PC-3 (cell line): ENCODE results near the gene GATA6. TPM values are rescaled to one million over a fixed set of nuclear protein-coding genes. Genes with fewer than 3 reads are reported as not detected.

Source experiments
- ATAC-seq: fragments of 200-7000 bp; cut with Tn5 transposase; 2 replicates; pipeline ENCODE4 v1.9.1; 2020; ENCODE audit warnings: mild to moderate bottlenecking, moderate library complexity
- BruUV-seq: library from RNA; stranded (reverse); fragments of 400-500 nt; replicated peaks from 2 replicates; lab custom pipeline; 2021; lab: Mats Ljungman, UMichigan
- CTCF ChIA-PET: fragments of 300-600 bp; sonication (Branson Sonifier 250); formaldehyde crosslinking; loops from one replicate; lab custom pipeline; 2022; ENCODE audit warnings: antibody characterized with exemption; lab: Charles Lee
- POLR2A ChIA-PET: fragments of 300-600 bp; sonication (Branson Sonifier 250); formaldehyde crosslinking; loops from one replicate; lab custom pipeline; 2022; ENCODE audit warnings: antibody characterized with exemption; ENCODE audit not compliant: unreplicated experiment; lab: Charles Lee
- DNase-seq: peaks from one replicate; pipeline ENCODE4 v3.0.0-alpha.2; 2015
- H2AFZ ChIP-seq: fragments of 300-600 bp; sonication (generic); 2 replicates; pipeline ENCODE4 v1.6.0; 2016; ENCODE audit warnings: antibody characterized with exemption, low read length
- H3F3A ChIP-seq: fragments of 300-600 bp; sonication (generic); one replicate; pipeline ENCODE4 v1.6.0; 2017; ENCODE audit warnings: antibody characterized with exemption, low read length, control low read depth, mild to moderate bottlenecking; ENCODE audit not compliant: unreplicated experiment
- H3K27ac ChIP-seq: fragments of 300-600 bp; sonication (generic); 2 replicates; pipeline ENCODE4 v1.5.1; 2016; ENCODE audit warnings: mild to moderate bottlenecking, low read length
- H3K27me3 ChIP-seq: fragments of 300-600 bp; sonication (generic); 2 replicates; pipeline ENCODE4 v1.6.1; 2016; ENCODE audit warnings: low read length, mixed read lengths
- H3K36me3 ChIP-seq: fragments of 300-600 bp; sonication (generic); 2 replicates; pipeline ENCODE4 v1.6.1; 2016; ENCODE audit warnings: low read depth, mixed run types, low read length, mixed read lengths
- H3K4me1 ChIP-seq: fragments of 300-600 bp; sonication (generic); 2 replicates; pipeline ENCODE4 v1.5.1; 2016; ENCODE audit warnings: low read length; ENCODE audit not compliant: insufficient read depth
- H3K4me2 ChIP-seq: fragments of 300-600 bp; sonication (generic); 2 replicates; pipeline ENCODE4 v1.6.0; 2016; ENCODE audit warnings: low read length
- H3K4me3 ChIP-seq: fragments of 300-600 bp; sonication (generic); 2 replicates; pipeline ENCODE4 v1.5.1; 2016; ENCODE audit warnings: mild to moderate bottlenecking, low read length, mixed read lengths
- H3K79me2 ChIP-seq: fragments of 300-600 bp; sonication (generic); 2 replicates; pipeline ENCODE4 v1.6.1; 2017; ENCODE audit warnings: low read length, mixed read lengths
- H3K9ac ChIP-seq: fragments of 300-600 bp; sonication (generic); 2 replicates; pipeline ENCODE4 v1.6.0; 2016; ENCODE audit warnings: mild to moderate bottlenecking, low read length
- H3K9me2 ChIP-seq: fragments of 300-600 bp; sonication (generic); replicated peaks from 2 replicates; pipeline ENCODE4 v1.6.1; 2016; ENCODE audit warnings: mixed run types, low read length, mixed read lengths
- H3K9me3 ChIP-seq: fragments of 300-600 bp; sonication (generic); 2 replicates; pipeline ENCODE4 v1.6.1; 2016; ENCODE audit warnings: low read length, mixed read lengths
- H4K20me1 ChIP-seq: fragments of 300-600 bp; sonication (generic); 2 replicates; pipeline ENCODE4 v1.6.1; 2016; ENCODE audit warnings: low read length, mixed read lengths
- EZH2 ChIP-seq: fragments of 300-600 bp; sonication (generic); IDR thresholded peaks from one replicate; pipeline ENCODE4 v1.6.1; 2017; ENCODE audit warnings: antibody characterized with exemption, mild to moderate bottlenecking, low read length; ENCODE audit not compliant: unreplicated experiment
- EZH2phosphoT487 ChIP-seq: fragments of 300-600 bp; sonication (generic); IDR thresholded peaks from 2 replicates; pipeline ENCODE4 v1.6.1; 2018; ENCODE audit warnings: mild to moderate bottlenecking, antibody characterized with exemption, low read length, borderline replicate concordance
- intact Hi-C: fragments of 100-400 bp; cut with micrococcal nuclease; formaldehyde crosslinking; loops from 2 replicates; pipeline ENCODE4 v1.9.0; 2023
- total RNA-seq: library from RNA; depleted of rRNA; stranded (reverse); fragments of >200 nt; gene quantifications from 2 replicates; pipeline ENCODE4 v1.2.3, GENCODE V29; 2014
- TF ChIP-seq, protein P1 (sequence below): fragments of 300-600 bp; sonication (generic); conservative IDR thresholded peaks from 2 replicates; pipeline ENCODE4 v1.5.1; 2017; ENCODE audit warnings: antibody characterized with exemption, low read depth, mild to moderate bottlenecking, low read length

GATA6 gene
- total RNA-seq, 1 experiment from 2014 or later = 19.4 TPM

DNA sequence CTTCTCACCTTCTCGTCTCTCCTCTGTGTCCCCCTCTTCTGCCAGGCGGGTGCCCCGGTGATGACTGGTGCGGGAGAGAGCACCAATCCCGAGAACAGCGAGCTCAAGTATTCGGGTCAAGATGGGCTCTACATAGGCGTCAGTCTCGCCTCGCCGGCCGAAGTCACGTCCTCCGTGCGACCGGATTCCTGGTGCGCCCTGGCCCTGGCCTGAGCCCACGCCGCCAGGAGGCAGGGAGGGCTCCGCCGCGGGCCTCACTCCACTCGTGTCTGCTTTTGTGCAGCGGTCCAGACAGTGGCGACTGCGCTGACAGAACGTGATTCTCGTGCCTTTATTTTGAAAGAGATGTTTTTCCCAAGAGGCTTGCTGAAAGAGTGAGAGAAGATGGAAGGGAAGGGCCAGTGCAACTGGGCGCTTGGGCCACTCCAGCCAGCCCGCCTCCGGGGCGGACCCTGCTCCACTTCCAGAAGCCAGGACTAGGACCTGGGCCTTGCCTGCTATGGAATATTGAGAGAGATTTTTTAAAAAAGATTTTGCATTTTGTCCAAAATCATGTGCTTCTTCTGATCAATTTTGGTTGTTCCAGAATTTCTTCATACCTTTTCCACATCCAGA, 31.3 kb downstream of the GATA6 start:
- Histone ChIP-seq H3K9me3 (no peaks in the 10 kb centered on the region), H3K9me2 (no peaks in the 10 kb centered on the region), H2AFZ (no peak overlapping the region), H3K36me3 (peaks cover 9% of the 10 kb centered on the region), H3K79me2 (no peaks in the 10 kb centered on the region), H4K20me1 (no peaks in the 10 kb centered on the region), H3F3A (no peaks in the 10 kb centered on the region), H3K27ac (no peak overlapping the region), H3K9ac (no peak overlapping the region), H3K4me1 (no peaks in the 10 kb centered on the region), H3K4me2 (no peak overlapping the region), H3K27me3 (no peaks in the 10 kb centered on the region), H3K4me3 (no peak overlapping the region)
- ATAC-seq (no peak), DNase-seq (no peak)
- no TSS peak for BruUV-seq
- ChIA-PET POLR2A (no interaction called here), CTCF (no interaction called here)
- intact Hi-C loops = no loop called here
- TF ChIP-seq EZH2 (no peak), EZH2phosphoT487 (no peak)
- TF ChIP-seq, protein P1, sequence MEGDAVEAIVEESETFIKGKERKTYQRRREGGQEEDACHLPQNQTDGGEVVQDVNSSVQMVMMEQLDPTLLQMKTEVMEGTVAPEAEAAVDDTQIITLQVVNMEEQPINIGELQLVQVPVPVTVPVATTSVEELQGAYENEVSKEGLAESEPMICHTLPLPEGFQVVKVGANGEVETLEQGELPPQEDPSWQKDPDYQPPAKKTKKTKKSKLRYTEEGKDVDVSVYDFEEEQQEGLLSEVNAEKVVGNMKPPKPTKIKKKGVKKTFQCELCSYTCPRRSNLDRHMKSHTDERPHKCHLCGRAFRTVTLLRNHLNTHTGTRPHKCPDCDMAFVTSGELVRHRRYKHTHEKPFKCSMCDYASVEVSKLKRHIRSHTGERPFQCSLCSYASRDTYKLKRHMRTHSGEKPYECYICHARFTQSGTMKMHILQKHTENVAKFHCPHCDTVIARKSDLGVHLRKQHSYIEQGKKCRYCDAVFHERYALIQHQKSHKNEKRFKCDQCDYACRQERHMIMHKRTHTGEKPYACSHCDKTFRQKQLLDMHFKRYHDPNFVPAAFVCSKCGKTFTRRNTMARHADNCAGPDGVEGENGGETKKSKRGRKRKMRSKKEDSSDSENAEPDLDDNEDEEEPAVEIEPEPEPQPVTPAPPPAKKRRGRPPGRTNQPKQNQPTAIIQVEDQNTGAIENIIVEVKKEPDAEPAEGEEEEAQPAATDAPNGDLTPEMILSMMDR = no peak

DNA sequence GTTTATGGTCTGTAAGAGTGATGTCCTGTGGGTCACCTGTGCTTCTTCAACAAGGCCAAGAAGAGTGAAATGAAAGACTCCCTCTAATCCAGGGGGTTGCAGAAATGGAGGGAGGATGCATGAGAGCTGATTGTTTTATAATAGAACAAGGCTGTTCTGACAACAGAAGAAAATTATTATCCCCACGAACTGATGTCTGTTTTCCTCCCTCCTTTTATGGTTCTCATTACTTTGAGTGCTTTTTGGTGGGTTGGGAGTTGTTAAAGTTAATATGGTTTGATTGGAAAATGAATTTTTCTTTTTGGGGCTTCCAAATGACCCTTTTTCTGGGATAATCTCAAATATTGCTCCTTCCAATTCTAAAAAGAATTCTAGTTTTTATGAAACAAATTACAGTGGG, 33.6 kb downstream of the GATA6 start:
- Histone ChIP-seq H3K36me3 (peaks cover 9% of the 10 kb centered on the region), H3K4me2 (no peak overlapping the region), H4K20me1 (no peaks in the 10 kb centered on the region), H3K27ac (no peak overlapping the region), H3K4me1 (no peaks in the 10 kb centered on the region), H3K79me2 (no peaks in the 10 kb centered on the region), H3K4me3 (no peak overlapping the region), H2AFZ (no peak overlapping the region), H3K9me3 (no peaks in the 10 kb centered on the region), H3K9ac (no peak overlapping the region), H3K27me3 (no peaks in the 10 kb centered on the region), H3K9me2 (no peaks in the 10 kb centered on the region), H3F3A (no peaks in the 10 kb centered on the region)
- CTCF ChIA-PET = no interaction called here
- no peak for DNase-seq
- no TSS peak for BruUV-seq
- no peak for ATAC-seq
- POLR2A ChIA-PET = no interaction called here
- intact Hi-C loops = no loop called here
- TF ChIP-seq EZH2phosphoT487 (no peak), EZH2 (no peak)
- TF ChIP-seq, protein P1 = no peak

DNA sequence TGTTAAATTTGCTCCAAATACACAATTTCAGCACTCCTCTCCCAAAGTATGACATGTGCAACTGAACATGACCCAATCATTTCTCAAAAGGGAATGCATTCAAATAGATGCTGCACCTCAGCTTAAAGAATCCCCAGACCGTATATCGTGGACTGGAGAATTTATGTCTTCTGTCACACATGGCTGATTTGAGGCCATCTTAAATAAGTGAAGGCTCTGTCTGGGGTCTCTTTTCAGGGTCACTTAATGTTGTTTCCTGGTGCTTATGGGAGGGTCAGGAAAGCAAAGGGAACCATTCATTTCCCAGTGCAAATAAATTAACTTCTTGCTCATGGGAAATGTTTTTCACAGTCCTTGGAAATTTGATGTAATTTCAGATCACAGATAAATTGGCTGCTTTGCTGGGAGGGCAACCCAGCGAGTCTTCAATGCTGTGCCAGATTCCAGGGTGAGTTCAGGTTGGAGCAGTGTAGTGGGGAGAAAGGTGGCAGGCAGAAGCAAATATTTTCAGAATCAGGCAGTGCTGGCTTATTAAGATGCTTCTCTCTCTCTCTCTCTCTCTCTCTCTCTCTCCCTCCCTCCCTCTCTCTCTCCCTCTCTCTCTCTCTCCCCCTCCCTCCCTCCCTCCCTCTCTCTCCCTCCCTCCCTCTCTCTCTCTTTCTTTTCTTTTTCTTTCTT, 34.3 kb downstream of the GATA6 start:
- TF ChIP-seq, protein P1 = no peak
- TF ChIP-seq EZH2phosphoT487 (no peak), EZH2 (no peak)
- no peaks in the 10 kb centered on the region for H3K9me2 ChIP-seq
- intact Hi-C loops = no loop called here

More for the DNA sequence above, 34.3 kb downstream of the GATA6 start:
- ATAC-seq (no peak), DNase-seq (no peak)
- no peaks in the 10 kb centered on the region for H3K9me3 ChIP-seq
- no peaks in the 10 kb centered on the region for H3K4me1 ChIP-seq
- no TSS peak for BruUV-seq
- no peaks in the 10 kb centered on the region for H4K20me1 ChIP-seq
- no peak overlapping the region for H3K9ac ChIP-seq
- no peaks in the 10 kb centered on the region for H3K27me3 ChIP-seq
- no peak overlapping the region for H3K4me2 ChIP-seq
- no peaks in the 10 kb centered on the region for H3F3A ChIP-seq
- H3K79me2 ChIP-seq = no peaks in the 10 kb centered on the region
- H3K4me3 ChIP-seq = no peak overlapping the region
- ChIA-PET CTCF (no interaction called here), POLR2A (no interaction called here)
- H2AFZ ChIP-seq = no peak overlapping the region
- no peak overlapping the region for H3K27ac ChIP-seq
- H3K36me3 ChIP-seq = peaks cover 9% of the 10 kb centered on the region
